DOHH2 (cell line): ENCODE measurements around the gene MYBPC3.
"Not testable (repeated sequence)": the region's sequence is repeated elsewhere in the genome, so short reads cannot be mapped to it uniquely, and the experiment has no call there.

ENCODE experiments used
- CTCF ChIP-seq: fragments of 200-600 bp; sonication (generic); IDR thresholded peaks from one replicate; pipeline ENCODE4 v1.5.1; 2014; ENCODE audit warnings: antibody characterized with exemption, mild to moderate bottlenecking, low read depth, low read length; ENCODE audit not compliant: poor library complexity, severe bottlenecking
- EZH2phosphoT487 ChIP-seq: fragments of 200-600 bp; sonication (generic); IDR thresholded peaks from 2 replicates; pipeline ENCODE4 v1.6.1; 2017; ENCODE audit warnings: borderline replicate concordance, mild to moderate bottlenecking, antibody characterized with exemption, low read length, moderate library complexity, mixed read lengths

- not testable (repeated sequence) for TF ChIP-seq CTCF, EZH2phosphoT487
These were observed 17.6 kb downstream of the MYBPC3 start for GRCh38 chr11:47334699-47335411.
